Upper lobe of left lung (tissue), 6 donors: ENCODE results near the gene OR5C1. TPM values are rescaled to one million over a fixed set of nuclear protein-coding genes. Genes with fewer than 3 reads are reported as not detected.
A peak's percentile ranks its signal among the peaks of the same experiment; 100 is the strongest.

Source experiments
- ATAC-seq, 2 donors: fragments of 200-7000 bp; cut with Tn5 transposase; one replicate each; pipeline ENCODE4 v1.9.1; 2022; ENCODE audit warnings: mild to moderate bottlenecking in 2 of 2, moderate library complexity in 2 of 2; ENCODE audit not compliant: low FRiP score in 2 of 2
- DNase-seq, 2 donors: peaks; one replicate each; pipeline ENCODE4 v3.0.0-alpha.2; 2019 to 2020
- H3K27ac ChIP-seq, 4 donors: fragments of 200-600 bp; sonication (generic); one replicate each; pipeline ENCODE4 v1.5.1; 2016 to 2019
- H3K27me3 ChIP-seq, 4 donors: fragments of 200-600 bp; sonication (generic); one replicate each; pipeline ENCODE4 v1.5.1; 2017 to 2019
- H3K36me3 ChIP-seq, 4 donors: fragments of 200-600 bp; sonication (generic); one replicate each; pipeline ENCODE4 v1.5.1; 2016 to 2019
- H3K4me1 ChIP-seq, 4 donors: fragments of 200-600 bp; sonication (generic); one replicate each; pipeline ENCODE4 v1.5.1; 2018 to 2019
- H3K4me3 ChIP-seq, 4 donors: fragments of 200-600 bp; sonication (generic); one replicate each; pipeline ENCODE4 v1.5.1; 2017 to 2019; ENCODE audit warnings: mild to moderate bottlenecking in 2 of 4, moderate library complexity in 1 of 4
- H3K9me3 ChIP-seq, 4 donors: fragments of 200-600 bp; sonication (generic); one replicate each; pipeline ENCODE4 v1.5.1; 2018 to 2019
- EP300 ChIP-seq, 4 donors: sonication (generic); formaldehyde crosslinking; IDR thresholded peaks; one replicate each; pipeline ENCODE4 v1.5.1; 2017; ENCODE audit warnings: antibody characterized with exemption in 4 of 4, control low read depth in 2 of 4
- POLR2A ChIP-seq, 4 donors: fragments of 450-650 bp; IDR thresholded peaks; one replicate each; pipeline ENCODE4 v1.5.1; 2016 to 2017; ENCODE audit warnings: antibody characterized with exemption in 4 of 4, mild to moderate bottlenecking in 2 of 4
- POLR2AphosphoS5 ChIP-seq, 2 donors: sonication (generic); formaldehyde crosslinking; IDR thresholded peaks; one replicate each; pipeline ENCODE4 v1.5.1; 2017; ENCODE audit warnings: antibody characterized with exemption in 2 of 2
- WGBS, 2 donors: methylation state at CpG; one replicate each; pipeline ENCODE4 v1.1.5; 2017 to 2018; 5-methylcytosine and 5-hydroxymethylcytosine counted together
- total RNA-seq, 6 donors: library from RNA; depleted of rRNA in 4 of 6; stranded (reverse); fragments of >200 nt in 4 of 6; gene quantifications; one replicate each; pipeline versions ENCODE4 v1.1.0 to v1.2.1, GENCODE V29; 2016 to 2021
- TF ChIP-seq, protein P1 (sequence below), 6 experiments: fragments of 450-650 bp in 4 of 6; fragments of 200-600 bp in 2 of 6; sonication (generic) in 2 of 6; IDR thresholded peaks; one replicate each; pipeline ENCODE4 v1.5.1; 2016 to 2019; ENCODE audit warnings: antibody characterized with exemption in 6 of 6
- donor health status: DM: no; HTN: no; CAD: no; lungs with moderate emphysema.
- donor health status: DM: no; HTN: yes; CAD: no; lungs with severe emphysema.

The OR5C1 gene
- not detected for total RNA-seq

GRCh38 chr9:122788831-122789230, at the start of gene OR5C1:
Gene OR5C1 (plus strand): TSS chr9:122788933. CDS start chr9:122788933, 0 bp downstream.
- H3K4me3 ChIP-seq: no peak within 1 kb of the TSS
- no peaks in the 10 kb centered on the region for H3K4me1 ChIP-seq
- WGBS, 2 donors: 92 to 99% methylated on average over 12 of the region's 12 CpGs
- no peaks in the 10 kb centered on the region for H3K27me3 ChIP-seq
- H3K27ac ChIP-seq: no peak within 1 kb of the TSS
- DNase-seq (peak in 1 of 2 donors; percentile 57), ATAC-seq (no peak)
- H3K9me3 ChIP-seq: no peaks in the 10 kb centered on the region
- no peak for TF ChIP-seq EP300 (IDR thresholded peaks at IDR 0.05)
- TF ChIP-seq, protein P1, sequence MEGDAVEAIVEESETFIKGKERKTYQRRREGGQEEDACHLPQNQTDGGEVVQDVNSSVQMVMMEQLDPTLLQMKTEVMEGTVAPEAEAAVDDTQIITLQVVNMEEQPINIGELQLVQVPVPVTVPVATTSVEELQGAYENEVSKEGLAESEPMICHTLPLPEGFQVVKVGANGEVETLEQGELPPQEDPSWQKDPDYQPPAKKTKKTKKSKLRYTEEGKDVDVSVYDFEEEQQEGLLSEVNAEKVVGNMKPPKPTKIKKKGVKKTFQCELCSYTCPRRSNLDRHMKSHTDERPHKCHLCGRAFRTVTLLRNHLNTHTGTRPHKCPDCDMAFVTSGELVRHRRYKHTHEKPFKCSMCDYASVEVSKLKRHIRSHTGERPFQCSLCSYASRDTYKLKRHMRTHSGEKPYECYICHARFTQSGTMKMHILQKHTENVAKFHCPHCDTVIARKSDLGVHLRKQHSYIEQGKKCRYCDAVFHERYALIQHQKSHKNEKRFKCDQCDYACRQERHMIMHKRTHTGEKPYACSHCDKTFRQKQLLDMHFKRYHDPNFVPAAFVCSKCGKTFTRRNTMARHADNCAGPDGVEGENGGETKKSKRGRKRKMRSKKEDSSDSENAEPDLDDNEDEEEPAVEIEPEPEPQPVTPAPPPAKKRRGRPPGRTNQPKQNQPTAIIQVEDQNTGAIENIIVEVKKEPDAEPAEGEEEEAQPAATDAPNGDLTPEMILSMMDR (IDR thresholded peaks at IDR 0.05): no peak
- no peak for TF ChIP-seq POLR2AphosphoS5 (IDR thresholded peaks at IDR 0.05)
- no peak for TF ChIP-seq POLR2A (IDR thresholded peaks at IDR 0.05)
- no peaks in the 10 kb centered on the region for H3K36me3 ChIP-seq

DNA sequence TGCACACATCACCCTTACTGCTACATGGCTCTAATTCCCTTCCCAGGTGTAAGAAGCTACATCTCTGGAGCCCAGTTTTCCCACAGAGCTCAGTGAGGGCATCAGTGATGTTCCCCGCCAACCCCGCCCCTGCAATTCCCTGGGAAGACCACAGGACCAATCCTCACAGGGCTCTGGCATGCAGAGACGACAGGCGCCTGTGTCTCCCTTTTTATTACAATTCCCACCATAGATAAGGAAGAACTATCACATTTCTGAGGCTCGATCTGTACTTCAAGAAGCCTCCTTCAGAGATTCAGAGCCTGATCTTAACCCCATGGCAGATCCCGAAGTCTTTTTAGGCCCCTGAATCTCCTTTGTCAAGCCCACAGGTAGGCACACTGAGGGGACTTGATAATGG, 46.7 kb upstream of the OR5C1 start, which contains the start of gene OR1L6:
TSS of gene OR1L6 (plus strand) at position 301 of the 400 bp plus-strand sequence. CDS start 7,545 bp downstream, outside the sequence.
- Histone ChIP-seq H3K27me3 (no peaks in the 10 kb centered on the region), H3K4me3 (no peak within 1 kb of the TSS), H3K9me3 (peaks cover 0 to 10% (median 3%) of the 10 kb centered on the region in 4 donors), H3K36me3 (no peaks in the 10 kb centered on the region), H3K27ac (no peak within 1 kb of the TSS), H3K4me1 (no peaks in the 10 kb centered on the region)
- DNase-seq (no peak), ATAC-seq (no peak)
- 65 to 73% methylated on average over 6 of the region's 6 CpGs for WGBS, 2 donors
- TF ChIP-seq, protein P1 (IDR thresholded peaks at IDR 0.05): no peak
- TF ChIP-seq POLR2AphosphoS5 (IDR thresholded peaks at IDR 0.05) (no peak), EP300 (IDR thresholded peaks at IDR 0.05) (no peak), POLR2A (IDR thresholded peaks at IDR 0.05) (no peak)

DNA sequence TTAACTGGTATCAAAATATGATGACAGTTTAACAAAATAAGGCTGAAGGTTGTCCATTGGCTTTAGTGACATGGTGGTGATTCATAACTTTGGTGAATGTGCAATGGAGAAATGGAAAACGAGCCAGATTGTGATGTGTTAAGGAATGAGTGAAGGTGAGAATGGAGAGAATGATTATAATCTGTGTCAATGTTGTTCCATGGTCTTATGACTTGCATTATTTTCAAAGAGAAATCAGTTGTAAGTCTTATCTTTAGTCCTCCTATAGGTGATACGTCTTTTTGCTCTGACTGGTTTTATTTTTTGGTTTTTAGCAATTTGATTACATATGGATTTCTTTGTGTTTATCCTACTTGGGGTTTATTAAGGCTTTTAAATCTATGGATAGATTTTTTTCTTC, 33.9 kb upstream of the OR5C1 start:
- Histone ChIP-seq H3K4me1 (no peaks in the 10 kb centered on the region), H3K27ac (no peak overlapping the region), H3K27me3 (no peaks in the 10 kb centered on the region), H3K36me3 (no peaks in the 10 kb centered on the region), H3K4me3 (no peak overlapping the region), H3K9me3 (peaks cover 0 to 23% (median 0%) of the 10 kb centered on the region in 4 donors)
- WGBS, 2 donors: 41 to 44% methylated on average over 2 of the region's 2 CpGs
- DNase-seq (no peak), ATAC-seq (no peak)
- TF ChIP-seq POLR2AphosphoS5 (IDR thresholded peaks at IDR 0.05) (no peak), POLR2A (IDR thresholded peaks at IDR 0.05) (no peak), EP300 (IDR thresholded peaks at IDR 0.05) (no peak)
- TF ChIP-seq, protein P1 (IDR thresholded peaks at IDR 0.05): no peak

- Histone ChIP-seq H3K27ac (no peak overlapping the region), H3K36me3 (no peaks in the 10 kb centered on the region), H3K9me3 (peaks cover 0 to 21% (median 12%) of the 10 kb centered on the region in 4 donors), H3K4me1 (no peaks in the 10 kb centered on the region), H3K27me3 (no peaks in the 10 kb centered on the region), H3K4me3 (no peak overlapping the region)
- DNase-seq (no peak), ATAC-seq (no peak)
- TF ChIP-seq, protein P1 (IDR thresholded peaks at IDR 0.05): no peak
- TF ChIP-seq POLR2AphosphoS5 (IDR thresholded peaks at IDR 0.05): no peak
- 80 to 93% methylated on average over 3 to 4 of the region's 4 CpGs for WGBS, 2 donors
Observed at GRCh38 chr9:122767817-122768216, 20.9 kb upstream of the OR5C1 start.

GRCh38 chr9:122777052-122777451, 11.7 kb upstream of the OR5C1 start:
- TF ChIP-seq, protein P1 (IDR thresholded peaks at IDR 0.05): no peak
- no peak for TF ChIP-seq EP300 (IDR thresholded peaks at IDR 0.05)
- no peak for TF ChIP-seq POLR2A (IDR thresholded peaks at IDR 0.05)
- no peak for TF ChIP-seq POLR2AphosphoS5 (IDR thresholded peaks at IDR 0.05)
- DNase-seq: no peak
- Histone ChIP-seq H3K36me3 (no peaks in the 10 kb centered on the region), H3K4me3 (no peak overlapping the region), H3K27me3 (no peaks in the 10 kb centered on the region), H3K4me1 (no peaks in the 10 kb centered on the region), H3K9me3 (no peaks in the 10 kb centered on the region), H3K27ac (no peak overlapping the region)
- 88 to 91% methylated on average over 8 of the region's 8 CpGs for WGBS, 2 donors
- ATAC-seq: no peak
